COLO829 (cell line): ENCODE results near the gene FAM83G.
"Not testable (repeated sequence)": the region's sequence is repeated elsewhere in the genome, so short reads cannot be mapped to it uniquely, and the experiment has no call there.

Source experiments
- DNase-seq: peaks from one replicate; pipeline ENCODE4 v3.0.0; 2012; ENCODE audit warnings: low spot score

FAM83G gene

DNA sequence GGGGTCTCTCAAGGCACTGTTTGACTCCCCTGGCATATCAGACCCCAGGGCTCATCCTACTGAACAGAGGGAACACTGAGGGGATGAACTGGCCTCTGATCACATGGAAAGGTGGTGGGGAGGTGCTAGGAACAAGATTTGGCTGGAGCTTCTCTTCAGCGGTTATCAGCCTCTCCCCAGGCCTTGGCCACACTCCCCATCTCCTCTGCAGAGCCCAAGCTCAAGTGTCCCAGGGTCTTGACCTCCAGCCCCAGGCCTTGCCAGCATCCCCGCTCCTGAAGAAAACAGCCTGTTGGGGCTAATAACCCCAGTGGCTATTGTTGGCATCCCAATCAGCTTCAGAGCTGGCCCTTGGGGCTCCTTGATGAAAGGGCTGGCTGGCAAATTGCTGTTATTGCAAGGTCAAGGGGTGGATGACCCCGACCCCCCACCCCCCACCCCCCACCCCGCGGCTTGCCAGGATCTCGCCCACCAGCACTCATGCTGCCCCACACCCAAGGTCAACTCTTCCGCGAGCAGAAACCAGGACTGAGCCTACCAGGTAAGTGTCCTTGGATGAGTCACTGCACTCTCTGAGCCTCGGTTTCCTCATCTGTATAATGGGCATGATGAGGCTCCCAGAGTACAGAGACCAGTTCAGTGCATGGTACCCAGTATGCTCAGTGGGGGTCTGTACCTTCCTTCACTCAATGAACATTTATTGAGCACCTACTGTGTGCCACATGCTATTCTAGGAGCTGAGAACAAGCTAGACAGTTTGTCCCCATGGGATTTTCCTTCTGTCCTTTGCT lies 18.8 kb upstream of the FAM83G start:
- no peak for DNase-seq

DNA sequence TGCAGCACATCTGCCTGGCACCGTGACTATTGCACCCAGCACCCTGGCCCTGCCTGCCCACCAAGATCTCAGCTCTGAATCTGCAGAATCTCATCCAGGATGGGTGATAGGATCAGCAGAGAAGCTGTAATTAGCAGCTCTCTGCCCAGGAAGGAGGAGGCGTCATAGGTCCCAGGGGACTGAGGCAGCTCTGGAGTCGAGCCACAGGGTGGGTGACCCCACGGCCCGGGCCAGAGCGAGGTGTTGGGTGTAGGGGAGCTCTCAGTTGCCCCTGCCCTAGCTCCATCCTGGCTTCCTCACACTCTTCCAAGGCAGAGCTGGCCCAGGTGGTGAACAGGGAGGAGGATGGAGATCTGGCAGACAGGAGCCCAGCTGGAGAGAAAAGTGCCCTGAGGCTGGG lies 18.2 kb upstream of the FAM83G start:
- DNase-seq = no peak

DNA sequence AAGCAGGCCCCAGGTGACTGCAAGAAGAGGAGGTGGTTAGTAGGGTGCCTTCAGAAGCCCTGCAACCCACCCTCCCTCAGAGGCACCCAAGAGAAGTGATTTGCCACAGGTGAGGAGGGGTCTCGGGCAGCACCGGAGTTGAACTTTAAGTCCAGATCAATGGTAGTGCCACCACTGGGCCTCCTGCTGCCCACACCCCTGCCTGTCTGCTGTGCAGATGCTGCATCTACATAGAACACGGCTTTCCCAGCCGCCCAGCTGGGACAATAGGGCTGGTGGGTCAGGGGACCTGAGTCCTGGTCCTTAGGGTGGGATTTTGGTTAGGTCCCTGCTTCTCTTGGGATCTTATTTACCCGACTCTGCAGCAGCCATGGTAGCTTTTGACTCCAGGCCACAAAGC lies 17.6 kb upstream of the FAM83G start:
- no peak for DNase-seq

DNA sequence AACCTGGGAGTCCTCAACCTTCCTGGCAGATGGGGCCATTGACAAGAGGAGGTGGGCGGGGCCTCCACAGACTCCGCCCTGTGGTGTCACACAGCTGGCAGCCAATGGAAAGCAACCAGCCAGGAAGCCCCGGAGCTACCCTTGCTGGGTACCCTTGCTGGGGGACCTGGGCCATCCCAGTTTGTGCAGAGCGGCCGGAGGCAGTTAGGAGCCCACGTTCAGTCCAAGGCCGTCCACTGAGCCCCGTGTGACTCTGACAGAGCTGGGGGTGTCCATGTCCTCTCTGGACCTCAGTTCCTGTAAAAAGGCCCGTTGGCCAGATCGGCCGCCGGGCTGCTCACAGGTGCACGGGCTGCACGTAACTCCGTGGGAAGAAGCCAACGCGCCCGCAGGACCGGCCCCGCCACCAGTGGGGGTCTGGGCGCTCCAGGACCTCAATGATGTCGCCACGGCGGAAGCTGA lies 17.1 kb upstream of the FAM83G start:
- no peak for DNase-seq

DNA sequence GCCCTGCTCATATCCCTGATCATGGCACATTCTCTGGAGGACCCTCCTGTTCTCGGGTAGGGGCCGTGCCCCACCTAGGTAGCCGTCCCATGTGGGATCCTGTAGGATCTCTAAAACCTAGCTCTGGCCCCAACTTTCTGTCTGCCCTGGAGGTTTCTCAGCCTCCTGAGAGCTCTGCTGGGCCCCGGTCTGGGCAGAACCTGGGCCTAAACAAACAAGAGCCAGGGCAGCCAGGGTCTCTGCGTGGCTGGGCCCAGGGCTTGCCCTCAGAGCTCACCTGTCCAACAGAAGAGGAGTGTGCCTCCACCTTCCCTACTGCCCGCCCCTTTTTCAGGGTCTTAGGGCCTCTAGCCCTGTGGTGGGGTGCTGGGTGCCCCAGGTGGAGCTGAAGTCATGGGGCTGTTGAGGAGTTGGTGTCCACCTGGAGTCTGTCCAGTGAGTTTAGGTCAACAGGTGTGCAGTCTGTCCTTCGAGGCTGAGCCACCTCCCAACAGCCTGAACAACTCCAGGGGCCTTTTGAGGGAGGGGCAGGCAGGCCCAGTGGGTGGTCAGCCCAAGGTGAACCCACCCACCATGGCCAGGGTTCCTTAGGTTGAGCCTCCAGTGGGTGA lies 16.6 kb upstream of the FAM83G start:
- DNase-seq = not testable (repeated sequence)

DNA sequence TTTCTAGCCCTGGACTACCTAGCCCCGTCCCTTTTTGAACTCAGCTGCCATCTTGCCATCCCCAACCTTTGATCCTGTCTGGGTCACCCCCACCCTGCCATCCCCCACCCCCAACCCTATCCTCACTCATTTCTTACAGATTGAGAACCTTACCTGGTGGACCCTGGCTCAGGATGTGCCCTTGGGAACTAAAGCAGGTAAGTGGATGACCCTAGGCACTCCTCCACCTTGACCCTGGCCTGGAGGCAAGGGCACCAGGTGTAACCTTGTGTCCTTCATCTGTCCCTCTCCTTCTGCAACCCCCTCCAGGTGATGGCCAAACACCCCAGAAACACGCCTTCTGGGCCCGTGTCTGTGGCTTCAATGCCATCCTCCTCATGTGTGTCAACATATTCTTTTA lies 15.5 kb upstream of the FAM83G start:
- no peak for DNase-seq

DNA sequence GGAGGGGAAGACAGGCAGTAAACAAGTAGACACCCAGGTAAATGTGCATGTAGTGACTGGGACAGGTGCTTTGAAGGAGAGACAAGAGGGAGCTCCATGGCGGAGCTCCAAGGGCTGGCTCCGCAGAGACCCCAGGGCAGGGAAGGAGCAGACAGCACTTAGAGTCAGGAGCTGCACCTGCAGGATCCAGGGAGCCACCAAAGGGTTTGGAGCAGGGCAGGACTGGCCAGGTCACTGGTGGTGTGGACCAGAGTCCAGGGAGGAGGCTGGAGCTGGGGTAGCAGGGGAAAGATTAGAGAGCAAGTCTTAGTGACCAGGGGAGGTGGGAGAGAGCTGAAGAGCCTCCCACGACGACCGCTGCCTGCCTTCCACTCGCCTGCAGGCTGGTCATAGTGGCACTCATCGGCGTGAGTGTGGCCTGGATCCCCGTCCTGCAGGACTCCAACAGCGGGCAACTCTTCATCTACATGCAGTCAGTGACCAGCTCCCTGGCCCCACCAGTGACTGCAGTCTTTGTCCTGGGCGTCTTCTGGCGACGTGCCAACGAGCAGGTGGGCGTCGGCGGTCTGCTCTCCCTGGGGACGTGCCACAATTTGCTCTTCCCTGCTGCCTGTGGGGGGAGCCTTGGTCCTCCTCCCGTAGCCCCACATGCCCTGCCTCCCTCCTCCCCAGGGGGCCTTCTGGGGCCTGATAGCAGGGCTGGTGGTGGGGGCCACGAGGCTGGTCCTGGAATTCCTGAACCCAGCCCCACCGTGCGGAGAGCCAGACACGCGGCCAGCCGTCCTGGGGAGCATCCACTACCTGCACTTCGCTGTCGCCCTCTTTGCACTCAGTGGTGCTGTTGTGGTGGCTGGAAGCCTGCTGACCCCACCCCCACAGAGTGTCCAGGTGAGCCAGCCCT lies 14.7 kb upstream of the FAM83G start:
- DNase-seq = peak; percentile 34

DNA sequence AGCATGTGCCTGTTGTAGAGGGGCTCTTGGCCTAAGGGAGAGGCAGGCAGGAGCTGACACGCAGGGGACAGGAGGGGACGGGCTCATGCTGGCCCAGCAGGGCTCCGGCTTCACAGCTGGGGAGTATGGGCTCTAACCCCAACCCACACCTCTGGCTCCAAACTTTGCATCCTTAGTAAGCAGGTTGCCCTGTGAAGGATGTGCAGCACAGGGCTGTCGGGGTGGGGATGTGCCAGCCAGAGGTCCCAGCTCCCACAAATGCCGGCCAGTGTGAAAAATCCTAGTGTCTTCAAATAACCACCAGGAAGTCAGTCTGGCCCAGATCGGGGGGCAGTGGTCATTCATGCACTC lies 14.0 kb upstream of the FAM83G start:
- DNase-seq = no peak

DNA sequence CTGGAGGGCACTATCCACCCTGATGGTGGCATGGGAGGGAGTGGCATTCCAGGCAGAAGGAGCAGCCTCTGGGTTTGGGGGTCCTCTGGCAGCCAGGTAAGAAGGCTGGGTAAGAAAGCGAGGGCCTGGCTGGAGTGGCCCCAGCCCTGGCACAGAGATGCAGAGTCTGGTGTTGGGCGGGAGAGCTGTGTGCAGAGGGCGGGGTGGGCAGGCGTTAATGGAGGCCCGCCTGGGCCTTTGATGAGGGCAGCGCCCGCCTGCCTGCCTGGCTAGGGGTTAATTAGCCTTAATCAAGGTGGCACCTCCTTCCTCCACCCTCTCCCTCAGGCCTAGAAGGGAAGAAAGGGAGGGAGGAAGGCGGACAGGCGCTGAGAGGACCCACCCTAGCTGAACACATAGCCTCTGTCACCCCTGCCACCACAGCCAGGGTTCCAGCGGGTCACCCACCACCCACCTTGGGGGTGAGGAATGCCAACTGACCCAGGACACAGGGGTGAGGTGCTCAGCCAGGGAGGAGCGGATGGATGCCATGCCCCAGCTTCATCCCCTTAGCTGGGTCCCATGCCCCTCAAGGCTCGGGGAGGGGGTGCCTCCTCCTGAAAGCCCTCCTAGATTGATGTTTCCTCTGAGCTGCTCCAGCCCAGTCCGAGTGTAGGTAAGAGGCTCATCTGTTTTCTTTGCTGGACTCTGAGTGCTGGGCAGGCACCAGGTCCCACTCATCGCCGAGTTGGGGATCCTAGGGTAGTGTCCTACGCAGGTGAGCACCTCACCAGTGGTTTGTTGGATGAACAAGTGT lies 13.4 kb upstream of the FAM83G start:
- no peak for DNase-seq

DNA sequence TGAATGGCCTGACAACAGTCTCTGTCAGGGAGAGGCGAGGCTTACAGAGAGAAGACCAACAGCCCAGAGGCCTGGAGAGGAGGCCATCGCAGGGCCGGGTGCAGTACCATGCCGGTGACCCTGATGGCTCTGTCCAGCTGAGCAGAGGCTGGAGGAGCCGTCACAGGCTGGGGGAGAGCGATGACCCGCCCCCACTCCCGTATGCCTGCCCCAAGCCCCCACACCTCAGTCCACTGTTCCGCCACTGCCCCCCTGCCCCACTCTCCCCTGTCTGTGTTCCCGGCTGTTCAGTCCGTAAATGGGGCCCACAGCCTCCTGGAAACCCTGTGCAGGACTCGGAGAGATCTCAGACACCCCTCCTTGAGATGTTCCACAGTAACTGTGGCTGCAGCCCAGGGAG lies 12.8 kb upstream of the FAM83G start:
- no peak for DNase-seq

DNA sequence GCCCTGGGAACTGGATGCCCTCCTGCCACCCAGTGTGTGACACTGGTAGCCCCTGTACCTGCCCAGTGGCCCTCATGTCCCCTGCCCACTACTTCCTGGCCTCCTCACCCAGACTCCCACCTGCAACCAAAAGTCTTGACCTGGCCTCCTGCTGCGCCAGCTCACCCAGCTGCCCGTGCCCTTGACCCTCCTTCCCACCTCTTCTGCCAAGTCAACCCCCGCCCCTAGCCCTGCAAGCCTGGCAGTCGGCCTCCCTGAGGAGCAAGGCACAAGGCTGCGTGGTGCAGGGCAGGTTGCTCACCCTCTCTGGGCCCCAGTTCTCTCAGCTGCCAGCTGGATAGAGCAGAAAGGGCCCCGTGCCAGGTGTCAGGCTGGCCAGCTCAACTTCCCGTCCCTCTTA lies 12.3 kb upstream of the FAM83G start:
- no peak for DNase-seq

DNA sequence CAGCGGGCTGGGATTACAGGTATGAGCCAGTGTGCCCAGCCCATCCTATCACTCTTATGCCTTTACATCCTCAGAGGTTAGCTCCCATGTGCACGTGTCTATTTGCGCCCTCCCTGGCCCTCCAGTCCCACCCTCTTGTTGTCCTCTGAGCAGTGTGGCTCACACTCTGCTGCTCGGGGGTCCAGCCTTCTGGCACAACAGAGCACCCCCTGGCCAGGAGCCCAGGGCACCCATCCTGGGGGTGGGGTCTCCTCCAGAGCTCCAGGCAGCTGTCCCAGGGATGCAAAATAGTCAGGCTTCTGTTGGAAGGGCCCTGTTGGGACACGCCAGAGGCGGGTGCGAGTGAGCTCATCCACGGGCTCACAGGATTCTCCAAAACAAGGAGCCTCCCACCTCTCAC lies 11.7 kb upstream of the FAM83G start:
- DNase-seq = no peak

DNA sequence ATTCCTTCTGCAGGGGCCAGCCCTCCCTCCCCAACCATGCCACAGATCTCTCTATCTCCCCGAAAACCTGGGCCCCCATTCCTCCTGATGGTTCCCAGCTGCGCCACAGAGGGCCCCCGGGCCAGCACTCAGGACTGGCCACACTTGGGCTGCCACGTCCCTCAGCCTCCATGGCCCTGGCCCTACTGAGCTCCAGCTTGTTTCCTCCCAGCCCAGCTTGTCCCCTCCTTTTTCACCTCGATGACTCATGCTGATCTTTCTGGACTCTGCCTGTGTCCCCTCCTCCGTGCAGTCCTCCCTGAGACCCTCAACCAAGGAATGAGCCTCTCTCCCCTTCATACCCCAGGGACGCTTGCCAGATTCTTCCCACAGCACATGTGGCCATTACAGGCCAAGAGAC lies 10.9 kb upstream of the FAM83G start:
- DNase-seq = no peak

DNA sequence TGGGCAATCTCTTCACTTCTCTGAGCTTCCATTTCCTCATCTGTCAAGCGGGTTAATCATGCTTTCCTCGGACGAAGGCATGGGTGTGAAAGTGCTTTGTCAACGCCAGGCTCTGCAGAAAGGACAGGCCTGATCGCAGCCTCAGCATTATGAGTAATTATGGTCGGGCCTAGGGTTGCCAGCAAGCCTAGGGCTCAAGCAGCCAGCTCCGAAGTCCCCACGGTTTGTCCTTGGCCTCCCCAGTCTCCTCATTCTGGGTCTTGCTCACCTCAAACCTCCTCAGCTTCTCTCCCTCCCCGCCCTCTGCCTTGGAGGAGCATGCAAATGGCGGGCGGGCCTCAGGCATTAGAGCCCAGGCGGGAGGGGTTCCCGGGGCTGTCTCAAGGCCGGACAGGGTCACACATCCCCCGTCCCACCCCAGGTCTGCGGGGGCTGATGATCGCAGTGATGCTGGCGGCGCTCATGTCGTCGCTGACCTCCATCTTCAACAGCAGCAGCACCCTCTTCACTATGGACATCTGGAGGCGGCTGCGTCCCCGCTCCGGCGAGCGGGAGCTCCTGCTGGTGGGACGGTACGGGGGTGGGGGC lies 10.2 kb upstream of the FAM83G start:
- no peak for DNase-seq

DNA sequence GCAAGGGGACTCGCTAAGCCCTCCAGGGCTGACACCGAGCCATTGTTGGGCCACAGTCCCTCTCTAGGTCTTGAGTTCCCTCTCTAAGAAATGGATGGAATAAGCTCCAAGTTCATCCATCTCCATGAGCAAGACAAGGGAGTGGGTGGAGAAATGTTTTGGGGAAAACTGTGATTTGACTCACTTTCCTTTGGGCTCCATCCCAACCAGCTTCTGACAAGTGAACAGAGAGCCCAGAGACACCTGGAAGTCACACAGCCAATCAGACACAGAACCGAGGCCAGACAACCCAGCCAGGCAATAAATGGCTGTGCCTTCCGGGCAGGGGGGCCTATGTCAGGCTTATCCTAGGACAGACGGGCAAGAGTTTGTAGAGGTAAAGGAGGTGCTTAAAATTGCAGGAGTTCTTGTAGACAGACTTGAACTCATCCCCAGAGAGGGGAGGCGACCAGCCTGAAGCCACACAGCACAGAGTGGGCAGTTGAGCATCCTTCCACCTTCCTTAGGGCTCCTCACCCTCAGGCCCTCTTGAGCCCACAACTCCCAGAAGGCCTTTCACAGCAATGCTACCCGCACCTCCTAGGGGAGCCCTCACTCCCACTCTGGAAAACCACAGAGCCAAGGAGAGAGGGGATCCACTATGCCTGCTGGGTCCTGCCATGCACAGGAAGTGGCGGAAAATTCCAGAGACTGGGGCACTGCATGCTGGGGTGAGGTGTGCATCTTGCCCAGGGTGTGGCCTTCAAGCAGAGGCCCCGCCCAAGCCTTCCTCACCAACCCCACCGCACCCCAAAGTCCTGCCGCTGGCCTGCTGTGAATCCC lies 9.5 kb upstream of the FAM83G start:
- DNase-seq = no peak

DNA sequence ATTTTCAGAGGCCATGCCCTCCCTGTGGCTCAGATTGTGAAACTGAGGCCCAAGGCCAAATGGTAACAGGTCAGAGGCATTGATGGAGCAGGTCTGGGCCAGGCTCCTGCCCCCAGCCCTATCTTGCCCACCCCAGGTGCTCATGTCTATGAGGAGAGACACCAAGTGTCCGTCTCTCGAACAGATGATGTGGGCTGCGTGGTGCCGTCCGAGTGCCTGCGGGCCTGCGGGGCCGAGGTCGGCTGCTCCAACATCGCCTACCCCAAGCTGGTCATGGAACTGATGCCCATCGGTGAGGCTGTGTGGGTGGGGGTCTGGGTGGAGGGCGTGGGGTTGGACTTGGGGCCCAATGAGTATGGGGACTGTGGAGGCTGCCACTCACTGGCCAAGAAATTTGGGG lies 8.7 kb upstream of the FAM83G start:
- no peak for DNase-seq

DNA sequence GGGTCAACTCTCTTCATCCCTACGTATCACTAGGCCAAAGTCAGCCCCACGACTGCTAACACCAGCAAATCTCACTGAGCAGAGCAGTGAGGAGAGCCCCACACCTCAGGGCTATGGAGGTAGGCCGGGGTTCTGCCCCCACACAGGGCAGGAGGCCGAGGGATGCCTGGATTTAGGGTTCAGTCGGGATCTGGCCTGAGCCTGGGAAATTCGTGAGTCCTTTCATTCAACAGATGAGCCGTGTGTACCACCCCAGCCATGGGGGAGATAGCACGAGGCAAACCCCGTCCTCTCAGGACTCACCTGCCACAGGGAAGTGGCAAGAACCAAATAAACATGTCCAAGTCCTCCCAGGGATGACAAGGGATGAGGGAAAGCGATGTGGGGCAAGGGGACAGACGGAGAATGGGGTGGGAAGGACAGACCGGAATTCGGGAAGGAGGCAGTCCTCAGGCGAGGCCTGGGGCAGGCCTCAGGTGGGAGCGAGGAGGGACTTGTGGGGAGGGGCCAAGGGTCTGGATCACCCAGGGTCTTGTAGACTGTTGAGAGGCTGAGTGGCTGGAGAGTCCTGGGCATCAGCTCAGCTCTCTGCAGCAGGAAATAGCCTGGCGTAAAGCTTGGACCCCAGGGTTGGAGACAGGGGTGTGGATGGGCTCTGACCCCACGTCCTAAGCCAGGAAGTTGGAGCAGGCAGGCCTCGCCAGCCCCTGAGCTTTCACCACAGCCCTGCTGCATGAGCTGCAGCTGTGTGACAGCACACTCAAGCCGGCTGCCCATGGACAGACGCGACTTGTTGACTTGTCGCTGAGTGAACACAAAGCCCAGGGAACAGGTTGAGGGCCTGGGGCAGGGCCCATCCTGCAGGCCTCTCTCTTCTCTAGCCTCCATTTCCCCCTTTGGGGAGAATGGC lies 7.9 kb upstream of the FAM83G start:
- DNase-seq = no peak

DNA sequence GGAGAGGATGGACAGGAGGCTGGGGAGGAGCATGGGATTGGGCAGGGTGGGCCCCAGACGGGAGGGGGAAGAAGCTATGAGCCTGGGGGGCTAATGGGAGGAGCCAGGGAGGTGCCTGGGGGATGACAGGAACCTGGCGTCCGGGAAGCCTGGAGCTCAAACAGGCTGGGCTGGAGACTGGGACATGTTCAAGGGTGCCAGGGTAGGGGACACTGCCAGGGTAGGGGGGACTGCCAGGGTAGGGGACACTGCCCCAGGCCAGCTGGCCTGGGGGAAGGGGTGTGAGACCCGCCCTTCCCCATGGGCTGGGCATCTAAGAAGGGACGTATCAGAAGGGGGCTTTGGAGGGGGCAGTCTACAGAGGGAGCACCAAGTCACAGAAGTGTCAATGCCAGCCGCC lies 7.0 kb upstream of the FAM83G start:
- DNase-seq = no peak

DNA sequence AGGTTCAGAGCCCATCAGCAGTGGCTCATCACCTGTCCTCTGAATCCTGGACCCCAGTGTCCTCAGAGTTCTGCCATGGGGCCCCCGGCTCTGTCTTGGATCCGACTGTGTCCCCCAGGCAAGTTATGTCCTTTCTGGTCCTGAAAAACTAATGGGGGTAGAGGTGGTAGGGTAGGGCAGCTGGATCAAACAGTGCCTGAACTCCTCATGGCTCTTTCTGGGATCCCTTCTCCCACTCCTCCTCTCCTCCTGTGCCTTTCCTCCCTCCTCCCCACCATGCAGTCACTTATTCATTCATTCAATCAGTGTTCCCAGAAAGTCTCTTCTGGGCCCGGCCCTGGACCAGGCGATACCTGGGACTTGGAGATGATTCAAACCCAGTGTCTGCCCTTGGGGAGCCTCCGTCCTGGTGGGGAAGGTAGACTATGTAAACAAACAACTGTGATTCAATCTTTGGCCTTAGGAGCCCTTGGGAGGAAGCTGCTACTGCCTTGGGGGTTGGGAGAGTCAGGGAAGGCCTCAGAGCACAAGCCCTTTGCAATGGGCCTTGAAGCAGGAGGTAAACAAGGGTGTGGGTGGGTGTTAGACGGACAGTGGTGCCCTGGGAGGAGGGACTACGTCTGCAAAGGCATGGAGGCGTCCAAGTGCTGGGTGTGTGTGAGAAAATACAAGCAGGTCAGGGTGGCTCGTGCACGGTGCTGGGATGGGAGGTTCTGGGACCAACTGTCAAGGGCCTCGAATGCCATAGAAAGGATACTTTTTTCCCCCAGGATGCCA lies 6.4 kb upstream of the FAM83G start:
- DNase-seq = no peak
